IMR-90 (cell line): Measurements from ENCODE around the gene ZMIZ2. TPM values are rescaled to one million over a fixed set of nuclear protein-coding genes. Genes with fewer than 3 reads are reported as not detected.

Experiments
- ATAC-seq: fragments of 200-7000 bp; cut with Tn5 transposase; 2 replicates; pipeline ENCODE4 v1.9.1; 2020; ENCODE audit warnings: low read depth, mild to moderate bottlenecking, moderate library complexity
- BruUV-seq: library from RNA; stranded (reverse); fragments of 400-500 nt; replicated peaks from 2 replicates; lab custom pipeline; 2021; lab: Mats Ljungman, UMichigan
- CTCF ChIA-PET: fragments of 300-600 bp; formaldehyde crosslinking; extraction: SDS; loops from one replicate; lab custom pipeline; 2021; ENCODE audit warnings: antibody characterized with exemption; lab: Yijun Ruan, JAX
- POLR2A ChIA-PET: fragments of 300-600 bp; sonication (Branson Sonifier 250); formaldehyde crosslinking; loops from one replicate; lab custom pipeline; 2022; ENCODE audit warnings: antibody characterized with exemption; ENCODE audit not compliant: unreplicated experiment; lab: Charles Lee
- DNase-seq: peaks from one replicate; pipeline ENCODE4 v3.0.0; 2013
- H2AFZ ChIP-seq: replicated peaks from 2 replicates; pipeline ENCODE3; 2013; ENCODE audit warnings: low read length, mild to moderate bottlenecking; ENCODE audit not compliant: poor library complexity
- H2AK5ac ChIP-seq: 2 replicates; pipeline ENCODE4 v1.6.1; 2013; ENCODE audit warnings: low read depth, low read length, inconsistent platforms
- H2AK9ac ChIP-seq: replicated peaks from 2 replicates; pipeline ENCODE3; 2013; ENCODE audit warnings: mild to moderate bottlenecking, low read depth, low read length, moderate library complexity; ENCODE audit not compliant: poor library complexity
- H2BK120ac ChIP-seq: 2 replicates; pipeline ENCODE4 v1.6.1; 2013; ENCODE audit warnings: low read depth, low read length, inconsistent platforms
- H2BK15ac ChIP-seq: 3 replicates; pipeline ENCODE4 v1.6.1; 2013; ENCODE audit warnings: low read depth, low read length, inconsistent platforms
- H2BK20ac ChIP-seq: 2 replicates; pipeline ENCODE4 v1.6.1; 2013; ENCODE audit warnings: low read depth, mild to moderate bottlenecking, inconsistent platforms, low read length, moderate library complexity
- H2BK5ac ChIP-seq: 2 replicates; pipeline ENCODE4 v1.6.1; 2013; ENCODE audit warnings: mild to moderate bottlenecking, low read depth, low read length, inconsistent platforms; ENCODE audit not compliant: poor library complexity, severe bottlenecking
- H3K14ac ChIP-seq: replicated peaks from 2 replicates; pipeline ENCODE4 v1.6.1; 2013; ENCODE audit warnings: low read depth, low read length, inconsistent platforms
- H3K18ac ChIP-seq: 2 replicates; pipeline ENCODE4 v1.6.1; 2013; ENCODE audit warnings: low read depth, low read length, control low read depth
- H3K23ac ChIP-seq: 2 replicates; pipeline ENCODE4 v1.6.1; 2013; ENCODE audit warnings: low read depth, low read length, inconsistent platforms
- H3K27ac ChIP-seq: 2 replicates; pipeline ENCODE4 v1.5.1; 2013; ENCODE audit warnings: mild to moderate bottlenecking, control low read depth, low read length; ENCODE audit not compliant: insufficient read depth
- H3K27me3 ChIP-seq: 2 replicates; pipeline ENCODE4 v1.6.1; 2013; ENCODE audit warnings: low read length; ENCODE audit not compliant: control insufficient read depth, insufficient read depth
- H3K36me3 ChIP-seq: 2 replicates; pipeline ENCODE4 v1.6.1; 2013; ENCODE audit warnings: low read length, mixed read lengths; ENCODE audit not compliant: control insufficient read depth, insufficient read depth
- H3K4ac ChIP-seq: 2 replicates; pipeline ENCODE4 v1.6.1; 2013; ENCODE audit warnings: low read depth, low read length, inconsistent platforms
- H3K4me1 ChIP-seq: 2 replicates; pipeline ENCODE4 v1.6.1; 2013; ENCODE audit warnings: low read length, mixed read lengths; ENCODE audit not compliant: control insufficient read depth, insufficient read depth
- H3K4me2 ChIP-seq: 2 replicates; pipeline ENCODE4 v1.6.1; 2013; ENCODE audit warnings: low read depth, mild to moderate bottlenecking, control low read depth, low read length, moderate library complexity
- H3K4me3 ChIP-seq: 2 replicates; pipeline ENCODE4 v1.5.1; 2013; ENCODE audit warnings: low read depth, mild to moderate bottlenecking, control low read depth, low read length, moderate library complexity; ENCODE audit not compliant: insufficient read depth
- H3K56ac ChIP-seq: 2 replicates; pipeline ENCODE4 v1.6.1; 2013; ENCODE audit warnings: low read length, inconsistent platforms; ENCODE audit not compliant: insufficient read depth; ENCODE audit errors: extremely low read depth
- H3K79me1 ChIP-seq, 2 experiments: 2 replicates each; pipeline ENCODE4 v1.6.1; 2013; ENCODE audit warnings: low read length in 2 of 2, inconsistent platforms in 1 of 2, low read depth in 1 of 2
- H3K9ac ChIP-seq: 2 replicates; pipeline ENCODE4 v1.6.1; 2013; ENCODE audit warnings: low read depth, low read length, control low read depth
- H3K9me1 ChIP-seq: 2 replicates; pipeline ENCODE4 v1.6.1; 2013; ENCODE audit warnings: low read length, inconsistent platforms; ENCODE audit not compliant: insufficient read depth
- H3K9me3 ChIP-seq: 2 replicates; pipeline ENCODE4 v1.6.1; 2013; ENCODE audit warnings: low read length; ENCODE audit not compliant: control insufficient read depth, insufficient read depth
- H4K20me1 ChIP-seq: 2 replicates; pipeline ENCODE4 v1.6.1; 2013; ENCODE audit warnings: low read length, inconsistent platforms; ENCODE audit not compliant: insufficient read depth
- H4K5ac ChIP-seq: 2 replicates; pipeline ENCODE4 v1.6.1; 2013; ENCODE audit warnings: mild to moderate bottlenecking, low read depth, low read length, control low read depth
- H4K8ac ChIP-seq, 2 experiments: 2 replicates each; pipeline ENCODE4 v1.6.1; 2013; ENCODE audit warnings: low read depth in 2 of 2, low read length in 2 of 2, control low read depth in 1 of 2, inconsistent platforms in 1 of 2
- H4K91ac ChIP-seq: 2 replicates; pipeline ENCODE4 v1.6.1; 2013; ENCODE audit warnings: low read depth, low read length, inconsistent platforms; ENCODE audit not compliant: insufficient read depth
- BHLHE40 ChIP-seq: fragments of 150-350 bp; IDR thresholded peaks from 2 replicates; pipeline ENCODE4 v1.6.1; 2016; ENCODE audit warnings: mild to moderate bottlenecking, low read depth, low read length
- CEBPB ChIP-seq: IDR thresholded peaks from 2 replicates; pipeline ENCODE4 v1.6.1; 2012; ENCODE audit warnings: low read depth, low read length, improper control_type of control experiment
- CHD1 ChIP-seq: IDR thresholded peaks from 2 replicates; pipeline ENCODE4 v1.6.1; 2012; ENCODE audit warnings: low read depth, low read length, improper control_type of control experiment
- ELK1 ChIP-seq: fragments of 150-350 bp; IDR thresholded peaks from 2 replicates; pipeline ENCODE4 v1.6.1; 2016; ENCODE audit warnings: low read depth, mild to moderate bottlenecking, low read length, moderate library complexity, borderline replicate concordance
- FOS ChIP-seq: fragments of 150-350 bp; IDR thresholded peaks from 2 replicates; pipeline ENCODE4 v1.6.1; 2016; ENCODE audit warnings: low read depth, low read length
- MAFK ChIP-seq: IDR thresholded peaks from 2 replicates; pipeline ENCODE4 v1.6.1; 2012; ENCODE audit warnings: low read depth, low read length, improper control_type of control experiment
- MAZ ChIP-seq: IDR thresholded peaks from 2 replicates; pipeline ENCODE4 v1.6.1; 2012; ENCODE audit warnings: low read depth, mild to moderate bottlenecking, low read length, improper control_type of control experiment, moderate library complexity, borderline replicate concordance
- MXI1 ChIP-seq: IDR thresholded peaks from 2 replicates; pipeline ENCODE4 v1.6.1; 2012; ENCODE audit warnings: low read depth, mild to moderate bottlenecking, low read length, moderate library complexity, borderline replicate concordance
- NFE2L2 ChIP-seq: fragments of 150-350 bp; IDR thresholded peaks from 2 replicates; pipeline ENCODE4 v1.6.1; 2016; ENCODE audit warnings: low read depth, mild to moderate bottlenecking, low read length
- POLR2A ChIP-seq: IDR thresholded peaks from 2 replicates; pipeline ENCODE4 v1.6.1; 2012; ENCODE audit warnings: mild to moderate bottlenecking, low read depth, low read length
- RAD21 ChIP-seq: IDR thresholded peaks from 2 replicates; pipeline ENCODE4 v1.6.1; 2012; ENCODE audit warnings: low read length, improper control_type of control experiment
- RCOR1 ChIP-seq: IDR thresholded peaks from 2 replicates; pipeline ENCODE4 v1.6.1; 2012; ENCODE audit warnings: mild to moderate bottlenecking, low read length, improper control_type of control experiment; ENCODE audit not compliant: insufficient replicate concordance
- RFX5 ChIP-seq: IDR thresholded peaks from 2 replicates; pipeline ENCODE4 v1.8.0; 2012; ENCODE audit warnings: low read depth, mild to moderate bottlenecking, low read length, moderate library complexity
- SMC3 ChIP-seq: fragments of 150-350 bp; IDR thresholded peaks from 2 replicates; pipeline ENCODE4 v1.6.1; 2016; ENCODE audit warnings: low read depth, mild to moderate bottlenecking, antibody characterized with exemption, low read length, moderate library complexity
- USF2 ChIP-seq: fragments of 150-350 bp; IDR thresholded peaks from 2 replicates; pipeline ENCODE4 v1.6.1; 2017; ENCODE audit warnings: mild to moderate bottlenecking, antibody characterized with exemption, low read length, low read depth
- WGBS, 2 experiments: methylation state at CpG; one replicate each; pipeline versions ENCODE4 v1.1.5 to v1.1.7; 2013; ENCODE audit warnings: missing lambda C conversion rate in 2 of 2; ENCODE audit not compliant: insufficient read length in 1 of 2; ENCODE audit errors: extremely low coverage in 2 of 2; 5-methylcytosine and 5-hydroxymethylcytosine counted together
- dilution Hi-C: fragments of 300-500 bp; cut with HindIII; formaldehyde crosslinking; loops from one replicate; pipeline ENCODE4 v1.14.3; 2018; ENCODE audit warnings: low sequenced_read_pairs; ENCODE audit not compliant: unreplicated experiment
- in situ Hi-C: fragments of 300-500 bp; cut with MboI; formaldehyde crosslinking; loops from 3 replicates; pipeline ENCODE4 v1.14.3; 2019; ENCODE audit warnings: low sequenced_read_pairs, inconsistent platforms, mixed read lengths
- intact Hi-C: fragments of 100-400 bp; cut with micrococcal nuclease; formaldehyde crosslinking; loops from 2 replicates; pipeline ENCODE4 v1.10.0; 2022
- polyA plus RNA-seq, 3 experiments: library from polyadenylated mRNA; depleted of rRNA; stranded (reverse); fragments of >200 nt; gene quantifications; 2 replicates each; pipeline ENCODE4 v1.2.3, GENCODE V29; 2012; ENCODE audit warnings: low replicate concordance in 1 of 3
- total RNA-seq: library from RNA; depleted of rRNA; stranded (reverse); fragments of >200 nt; gene quantifications from 2 replicates; pipeline ENCODE4 v1.2.3, GENCODE V29; 2012
- TF ChIP-seq, protein P1 (sequence below): conservative IDR thresholded peaks from 2 replicates; pipeline ENCODE4 v1.5.1; 2012; ENCODE audit warnings: mild to moderate bottlenecking, low read depth, low read length, improper control_type of control experiment

Gene ZMIZ2
- total and polyA plus RNA-seq, 2 of the 4 experiments (the other 2 are of a cell fraction), result 3.0 to 24.0 TPM

DNA sequence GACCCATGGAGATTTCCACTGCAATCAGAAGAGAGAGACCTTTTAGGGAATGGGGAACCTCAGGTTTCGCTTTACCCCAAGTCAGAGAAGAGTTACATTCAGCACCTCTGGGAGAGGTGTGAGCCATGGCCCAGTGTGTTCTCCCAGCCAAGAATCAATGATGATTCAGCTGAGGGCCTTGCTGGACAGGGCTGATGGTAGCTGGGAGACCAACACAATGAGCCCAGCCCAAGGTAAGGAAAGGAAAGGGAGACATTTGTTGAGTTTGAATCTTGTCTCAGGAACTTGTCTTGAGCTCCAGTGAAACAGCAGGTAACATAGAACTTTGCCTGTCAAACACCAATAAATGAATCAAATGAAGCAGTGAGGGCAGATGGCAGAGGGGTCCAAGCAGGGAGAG is 33.8 kb downstream of the ZMIZ2 start:
- no peak overlapping the region for H3K9ac ChIP-seq
- H2BK20ac ChIP-seq, result no peak overlapping the region
- H2BK15ac ChIP-seq, result no peak overlapping the region
- intact Hi-C loops (no loop called here), dilution Hi-C loops (no loop called here), in situ Hi-C loops (no loop called here)
- H3K9me1 ChIP-seq, result no peaks in the 10 kb centered on the region
- no peak overlapping the region for H3K27ac ChIP-seq
- no peak overlapping the region for H2AK5ac ChIP-seq
- H4K20me1 ChIP-seq, result no peaks in the 10 kb centered on the region
- no peak overlapping the region for H2BK5ac ChIP-seq
- H3K18ac ChIP-seq, result no peak overlapping the region
- no peak overlapping the region for H4K8ac ChIP-seq
- H3K4ac ChIP-seq, result no peak overlapping the region
- H4K5ac ChIP-seq, result no peak overlapping the region
- H2BK120ac ChIP-seq, result no peak overlapping the region
- no peak overlapping the region for H3K4me3 ChIP-seq
- ChIA-PET POLR2A (no interaction called here), CTCF (no interaction called here)
- peaks cover 2% of the 10 kb centered on the region for H3K27me3 ChIP-seq
- H3K9me3 ChIP-seq, result peaks cover 6% of the 10 kb centered on the region
- BruUV-seq, result no TSS peak
- H2AFZ ChIP-seq, result no peak overlapping the region
- no peaks in the 10 kb centered on the region for H3K4me1 ChIP-seq
- TF ChIP-seq CEBPB, result no peak
- TF ChIP-seq POLR2A, result no peak
- TF ChIP-seq, protein P1, sequence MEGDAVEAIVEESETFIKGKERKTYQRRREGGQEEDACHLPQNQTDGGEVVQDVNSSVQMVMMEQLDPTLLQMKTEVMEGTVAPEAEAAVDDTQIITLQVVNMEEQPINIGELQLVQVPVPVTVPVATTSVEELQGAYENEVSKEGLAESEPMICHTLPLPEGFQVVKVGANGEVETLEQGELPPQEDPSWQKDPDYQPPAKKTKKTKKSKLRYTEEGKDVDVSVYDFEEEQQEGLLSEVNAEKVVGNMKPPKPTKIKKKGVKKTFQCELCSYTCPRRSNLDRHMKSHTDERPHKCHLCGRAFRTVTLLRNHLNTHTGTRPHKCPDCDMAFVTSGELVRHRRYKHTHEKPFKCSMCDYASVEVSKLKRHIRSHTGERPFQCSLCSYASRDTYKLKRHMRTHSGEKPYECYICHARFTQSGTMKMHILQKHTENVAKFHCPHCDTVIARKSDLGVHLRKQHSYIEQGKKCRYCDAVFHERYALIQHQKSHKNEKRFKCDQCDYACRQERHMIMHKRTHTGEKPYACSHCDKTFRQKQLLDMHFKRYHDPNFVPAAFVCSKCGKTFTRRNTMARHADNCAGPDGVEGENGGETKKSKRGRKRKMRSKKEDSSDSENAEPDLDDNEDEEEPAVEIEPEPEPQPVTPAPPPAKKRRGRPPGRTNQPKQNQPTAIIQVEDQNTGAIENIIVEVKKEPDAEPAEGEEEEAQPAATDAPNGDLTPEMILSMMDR, result no peak
- TF ChIP-seq USF2, result no peak
- TF ChIP-seq MAZ, result no peak
- TF ChIP-seq FOS, result no peak
- no peak for TF ChIP-seq MXI1
- no peak for TF ChIP-seq SMC3
- TF ChIP-seq RCOR1, result no peak
- TF ChIP-seq RAD21, result no peak
- TF ChIP-seq RFX5, result no peak
- TF ChIP-seq NFE2L2, result no peak
- no peak for TF ChIP-seq BHLHE40
- no peak for TF ChIP-seq CHD1
- TF ChIP-seq MAFK, result no peak
- no peak for TF ChIP-seq ELK1
- no peak overlapping the region for H2AK9ac ChIP-seq
- no peak overlapping the region for H3K23ac ChIP-seq
- no peak overlapping the region for H3K56ac ChIP-seq
- H4K91ac ChIP-seq, result no peak overlapping the region
- no peaks in the 10 kb centered on the region for H3K79me1 ChIP-seq
- WGBS, 2 experiments, result 100% methylated on average over 1 of the region's 1 CpG; no CpG with 5 or more reads in 1 of the 2 experiments
- H3K4me2 ChIP-seq, result no peak overlapping the region
- no peak overlapping the region for H3K14ac ChIP-seq
- no peaks in the 10 kb centered on the region for H3K36me3 ChIP-seq
- DNase-seq (no peak), ATAC-seq (no peak)
